WTC11 (cell line): Measurements from ENCODE around the gene TRAPPC10. TPM values are rescaled to one million over a fixed set of nuclear protein-coding genes. Genes with fewer than 3 reads are reported as not detected.

Experiments
- ATAC-seq: fragments of 200-7000 bp; cut with Tn5 transposase; 2 replicates; pipeline ENCODE4 v1.10.0; 2021; ENCODE audit warnings: mild to moderate bottlenecking, moderate library complexity
- CTCF ChIA-PET: fragments of 300-600 bp; sonication (Branson Sonifier 250); formaldehyde crosslinking; loops from one replicate; lab custom pipeline; 2021; ENCODE audit warnings: antibody characterized with exemption; lab: Charles Lee
- POLR2A ChIA-PET: fragments of 350-600 bp; sonication (Branson Sonifier 250); formaldehyde crosslinking; loops from one replicate; lab custom pipeline; 2021; ENCODE audit warnings: antibody characterized with exemption; lab: Charles Lee
- DNase-seq: peaks from one replicate; pipeline ENCODE4 v3.0.0; 2021; ENCODE audit warnings: low spot score
- H3K27ac Mint-ChIP-seq: 2 replicates; pipeline ENCODE4 v1.8.0; 2021; ENCODE audit warnings: mixed read lengths
- H3K27me3 Mint-ChIP-seq: 2 replicates; pipeline ENCODE4 v1.8.0; 2021; ENCODE audit warnings: low read depth, mild to moderate bottlenecking, moderate library complexity, mixed read lengths
- H3K36me3 Mint-ChIP-seq: 2 replicates; pipeline ENCODE4 v1.8.0; 2021; ENCODE audit warnings: mixed read lengths
- H3K4me1 Mint-ChIP-seq: 2 replicates; pipeline ENCODE4 v1.8.0; 2022; ENCODE audit warnings: mixed read lengths
- H3K4me3 Mint-ChIP-seq: 2 replicates; pipeline ENCODE4 v1.8.0; 2021; ENCODE audit warnings: mild to moderate bottlenecking, moderate library complexity, mixed read lengths
- H3K9me3 Mint-ChIP-seq: 2 replicates; pipeline ENCODE4 v1.8.0; 2021; ENCODE audit warnings: mixed read lengths
- AR ChIP-seq: fragments of 250-450 bp; sonication (Bioruptor Pico); IDR thresholded peaks from 2 replicates; pipeline ENCODE4 v1.9.0; 2021; ENCODE audit warnings: mild to moderate bottlenecking
- ATF2 ChIP-seq: sonication (generic); formaldehyde crosslinking; IDR thresholded peaks from 2 replicates; pipeline ENCODE4 v1.8.1; 2022; ENCODE audit warnings: low read depth, missing genetic modification reagents, borderline replicate concordance
- CREB1 ChIP-seq: sonication (generic); formaldehyde crosslinking; IDR thresholded peaks from 2 replicates; pipeline ENCODE4 v1.8.0; 2023; ENCODE audit warnings: mild to moderate bottlenecking, missing genetic modification reagents
- ESRRA ChIP-seq: sonication (generic); formaldehyde crosslinking; IDR thresholded peaks from 2 replicates; pipeline ENCODE4 v1.8.1; 2022; ENCODE audit warnings: mild to moderate bottlenecking, missing genetic modification reagents, borderline replicate concordance
- HMGXB4 ChIP-seq: sonication (generic); formaldehyde crosslinking; IDR thresholded peaks from 2 replicates; pipeline ENCODE4 v1.8.1; 2023; ENCODE audit warnings: mild to moderate bottlenecking, moderate library complexity, missing genetic modification reagents
- KAT7 ChIP-seq: sonication (generic); formaldehyde crosslinking; IDR thresholded peaks from 2 replicates; pipeline ENCODE4 v1.8.1; 2023; ENCODE audit warnings: missing genetic modification reagents, mild to moderate bottlenecking, borderline replicate concordance
- NFYB ChIP-seq: sonication (generic); formaldehyde crosslinking; conservative IDR thresholded peaks from 2 replicates; pipeline ENCODE4 v1.8.0; 2022; ENCODE audit warnings: low read depth, missing genetic modification reagents
- NR2C2 ChIP-seq: sonication (generic); formaldehyde crosslinking; IDR thresholded peaks from 2 replicates; pipeline ENCODE4 v1.8.0; 2022; ENCODE audit warnings: mild to moderate bottlenecking, missing genetic modification reagents
- SMAD4 ChIP-seq: sonication (generic); formaldehyde crosslinking; IDR thresholded peaks from 2 replicates; pipeline ENCODE4 v1.8.0; 2022; ENCODE audit warnings: mild to moderate bottlenecking, missing genetic modification reagents
- ZNF121 ChIP-seq: sonication (generic); formaldehyde crosslinking; IDR thresholded peaks from 2 replicates; pipeline ENCODE4 v1.8.0; 2023; ENCODE audit warnings: missing genetic modification reagents
- ZNF138 ChIP-seq: sonication (generic); formaldehyde crosslinking; conservative IDR thresholded peaks from 2 replicates; pipeline ENCODE4 v1.8.1; 2022; ENCODE audit warnings: mild to moderate bottlenecking, moderate library complexity, missing genetic modification reagents
- ZNF317 ChIP-seq: sonication (generic); formaldehyde crosslinking; IDR thresholded peaks from 2 replicates; pipeline ENCODE4 v1.8.1; 2023; ENCODE audit warnings: low read depth, mild to moderate bottlenecking, moderate library complexity, missing genetic modification reagents, borderline replicate concordance
- ZNF671 ChIP-seq: fragments of 250-450 bp; sonication (Bioruptor Pico); IDR thresholded peaks from 2 replicates; pipeline ENCODE4 v1.8.0; 2021; ENCODE audit warnings: mild to moderate bottlenecking
- total RNA-seq: library from RNA; stranded (reverse); gene quantifications from 3 replicates; pipeline ENCODE4 v1.2.3, GENCODE V29; 2021
- TF ChIP-seq, protein P1 (sequence below): sonication (generic); formaldehyde crosslinking; conservative IDR thresholded peaks from 2 replicates; pipeline ENCODE4 v1.8.1; 2022; ENCODE audit warnings: mild to moderate bottlenecking, missing genetic modification reagents
- TF ChIP-seq, protein P2 (sequence below): sonication (generic); formaldehyde crosslinking; IDR thresholded peaks from 2 replicates; pipeline ENCODE4 v1.8.0; 2022; ENCODE audit warnings: missing genetic modification reagents
- TF ChIP-seq, protein P3 (sequence below): sonication (generic); formaldehyde crosslinking; IDR thresholded peaks from 2 replicates; pipeline ENCODE4 v1.8.0; 2022; ENCODE audit warnings: mild to moderate bottlenecking, missing genetic modification reagents
- TF ChIP-seq, protein P4 (sequence below): sonication (generic); formaldehyde crosslinking; IDR thresholded peaks from 2 replicates; pipeline ENCODE4 v1.8.1; 2022; ENCODE audit warnings: mild to moderate bottlenecking, moderate library complexity, missing genetic modification reagents

TRAPPC10 gene
- total RNA-seq, 1 experiment from 2014 or later, result 34.5 TPM

DNA sequence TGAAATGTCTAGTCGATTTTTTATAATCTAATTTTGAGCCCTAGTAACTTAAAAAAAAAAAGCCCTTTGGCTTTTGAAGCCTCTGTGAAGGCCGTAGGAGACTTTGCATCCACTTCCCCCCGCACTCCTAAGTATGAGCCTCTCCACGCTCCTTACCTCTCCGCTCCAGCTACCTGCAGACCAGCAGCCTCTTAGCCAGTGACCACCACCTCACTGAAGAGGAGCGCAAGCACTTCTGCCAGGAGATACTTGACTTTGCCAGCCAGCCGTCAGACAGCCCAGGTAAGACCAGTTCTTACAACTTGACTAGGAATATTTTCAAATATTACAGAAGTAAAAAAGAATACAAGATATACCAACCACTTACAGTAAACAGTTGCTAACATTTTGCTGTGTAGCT, 67.7 kb downstream of the TRAPPC10 start (continued):
- TF ChIP-seq ZNF121 (CRISPR knock-in tag), result no peak
- TF ChIP-seq ZNF317, result no peak
- TF ChIP-seq ESRRA (CRISPR knock-in tag), result no peak
- no peak for TF ChIP-seq CREB1 (CRISPR knock-in tag)
- no peak for TF ChIP-seq NFYB (CRISPR knock-in tag)
- TF ChIP-seq HMGXB4 (CRISPR knock-in tag), result no peak
- TF ChIP-seq, protein P1, sequence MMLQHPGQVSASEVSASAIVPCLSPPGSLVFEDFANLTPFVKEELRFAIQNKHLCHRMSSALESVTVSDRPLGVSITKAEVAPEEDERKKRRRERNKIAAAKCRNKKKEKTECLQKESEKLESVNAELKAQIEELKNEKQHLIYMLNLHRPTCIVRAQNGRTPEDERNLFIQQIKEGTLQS (CRISPR knock-in tag), result no peak
- no peak for TF ChIP-seq SMAD4 (CRISPR knock-in tag)
- TF ChIP-seq, all 79 proteins: peak for 0

DNA sequence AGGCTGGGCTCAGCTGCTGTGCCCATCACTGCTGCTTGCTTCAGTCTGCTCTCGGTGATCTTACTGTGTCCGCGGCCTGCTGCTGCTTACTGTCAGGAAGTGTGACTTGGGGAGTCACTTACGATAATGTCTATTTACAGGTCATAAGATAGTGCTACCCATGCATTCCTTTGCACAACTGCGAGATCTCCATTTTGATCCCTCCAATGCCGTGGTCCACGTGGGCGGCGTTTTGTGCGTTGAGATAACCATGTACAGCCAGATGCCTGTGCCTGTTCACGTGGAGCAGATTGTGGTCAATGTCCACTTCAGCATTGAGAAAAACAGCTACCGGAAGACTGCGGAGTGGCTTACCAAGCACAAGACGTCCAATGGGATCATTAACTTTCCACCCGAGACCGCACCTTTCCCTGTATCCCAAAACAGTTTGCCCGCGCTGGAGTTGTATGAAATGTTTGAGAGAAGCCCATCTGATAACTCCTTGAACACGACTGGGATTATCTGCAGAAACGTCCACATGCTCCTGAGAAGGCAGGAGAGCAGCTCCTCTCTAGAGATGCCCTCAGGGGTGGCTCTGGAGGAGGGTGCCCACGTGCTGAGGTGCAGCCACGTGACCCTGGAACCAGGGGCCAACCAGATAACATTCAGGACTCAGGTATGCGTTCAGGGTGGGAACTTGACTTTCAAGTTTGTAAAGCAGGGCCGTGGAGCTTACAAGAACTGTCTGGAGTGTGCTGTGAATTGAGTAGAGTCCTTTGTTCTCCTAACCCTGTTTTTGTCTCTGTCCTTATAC, 70.7 kb downstream of the TRAPPC10 start:
- H3K4me3 Mint-ChIP-seq, result no peak overlapping the region

More for the DNA sequence above, 70.7 kb downstream of the TRAPPC10 start:
- CTCF ChIA-PET, result no interaction called here
- no peak for ATAC-seq
- TF ChIP-seq, protein P2, sequence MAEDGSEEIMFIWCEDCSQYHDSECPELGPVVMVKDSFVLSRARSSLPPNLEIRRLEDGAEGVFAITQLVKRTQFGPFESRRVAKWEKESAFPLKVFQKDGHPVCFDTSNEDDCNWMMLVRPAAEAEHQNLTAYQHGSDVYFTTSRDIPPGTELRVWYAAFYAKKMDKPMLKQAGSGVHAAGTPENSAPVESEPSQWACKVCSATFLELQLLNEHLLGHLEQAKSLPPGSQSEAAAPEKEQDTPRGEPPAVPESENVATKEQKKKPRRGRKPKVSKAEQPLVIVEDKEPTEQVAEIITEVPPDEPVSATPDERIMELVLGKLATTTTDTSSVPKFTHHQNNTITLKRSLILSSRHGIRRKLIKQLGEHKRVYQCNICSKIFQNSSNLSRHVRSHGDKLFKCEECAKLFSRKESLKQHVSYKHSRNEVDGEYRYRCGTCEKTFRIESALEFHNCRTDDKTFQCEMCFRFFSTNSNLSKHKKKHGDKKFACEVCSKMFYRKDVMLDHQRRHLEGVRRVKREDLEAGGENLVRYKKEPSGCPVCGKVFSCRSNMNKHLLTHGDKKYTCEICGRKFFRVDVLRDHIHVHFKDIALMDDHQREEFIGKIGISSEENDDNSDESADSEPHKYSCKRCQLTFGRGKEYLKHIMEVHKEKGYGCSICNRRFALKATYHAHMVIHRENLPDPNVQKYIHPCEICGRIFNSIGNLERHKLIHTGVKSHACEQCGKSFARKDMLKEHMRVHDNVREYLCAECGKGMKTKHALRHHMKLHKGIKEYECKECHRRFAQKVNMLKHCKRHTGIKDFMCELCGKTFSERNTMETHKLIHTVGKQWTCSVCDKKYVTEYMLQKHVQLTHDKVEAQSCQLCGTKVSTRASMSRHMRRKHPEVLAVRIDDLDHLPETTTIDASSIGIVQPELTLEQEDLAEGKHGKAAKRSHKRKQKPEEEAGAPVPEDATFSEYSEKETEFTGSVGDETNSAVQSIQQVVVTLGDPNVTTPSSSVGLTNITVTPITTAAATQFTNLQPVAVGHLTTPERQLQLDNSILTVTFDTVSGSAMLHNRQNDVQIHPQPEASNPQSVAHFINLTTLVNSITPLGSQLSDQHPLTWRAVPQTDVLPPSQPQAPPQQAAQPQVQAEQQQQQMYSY (CRISPR knock-in tag), result no peak
- TF ChIP-seq, protein P1 (CRISPR knock-in tag), result no peak
- TF ChIP-seq ZNF138 (CRISPR knock-in tag) (no peak), NR2C2 (CRISPR knock-in tag) (no peak), KAT7 (no peak), ATF2 (CRISPR knock-in tag) (no peak), HMGXB4 (CRISPR knock-in tag) (no peak), AR (CRISPR knock-in tag) (no peak), ZNF671 (no peak)
- TF ChIP-seq, protein P3, sequence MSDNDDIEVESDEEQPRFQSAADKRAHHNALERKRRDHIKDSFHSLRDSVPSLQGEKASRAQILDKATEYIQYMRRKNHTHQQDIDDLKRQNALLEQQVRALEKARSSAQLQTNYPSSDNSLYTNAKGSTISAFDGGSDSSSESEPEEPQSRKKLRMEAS, result no peak
- TF ChIP-seq, protein P4, sequence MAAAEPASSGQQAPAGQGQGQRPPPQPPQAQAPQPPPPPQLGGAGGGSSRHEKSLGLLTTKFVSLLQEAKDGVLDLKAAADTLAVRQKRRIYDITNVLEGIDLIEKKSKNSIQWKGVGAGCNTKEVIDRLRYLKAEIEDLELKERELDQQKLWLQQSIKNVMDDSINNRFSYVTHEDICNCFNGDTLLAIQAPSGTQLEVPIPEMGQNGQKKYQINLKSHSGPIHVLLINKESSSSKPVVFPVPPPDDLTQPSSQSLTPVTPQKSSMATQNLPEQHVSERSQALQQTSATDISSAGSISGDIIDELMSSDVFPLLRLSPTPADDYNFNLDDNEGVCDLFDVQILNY, result no peak
- no peaks in the 10 kb centered on the region for H3K9me3 Mint-ChIP-seq
- H3K36me3 Mint-ChIP-seq, result peaks cover 41% of the 10 kb centered on the region
- H3K4me1 Mint-ChIP-seq, result peaks cover 7% of the 10 kb centered on the region
- H3K27me3 Mint-ChIP-seq, result no peaks in the 10 kb centered on the region
- POLR2A ChIA-PET, result no interaction called here
- no peak for DNase-seq
- 0 out of 2 replicates have a peak overlapping the region, but pooled peaks have one; percentile 27 for H3K27ac Mint-ChIP-seq
